ENCODE results near the gene STXBP3.
A peak's percentile ranks its signal among the peaks of the same experiment; 100 is the strongest.

STXBP3 gene

GRCh38 chr1:108845446-108845845, 99.0 kb downstream of the STXBP3 start:
- no peak for DNase-seq

- DNase-seq = peak; percentile 90
Measured at GRCh38 chr1:108845991-108846390, 99.5 kb downstream of the STXBP3 start.

GRCh38 chr1:108847494-108847893, 101.0 kb downstream of the STXBP3 start:
- no peak for DNase-seq

GRCh38 chr1:108848806-108849205, 102.3 kb downstream of the STXBP3 start:
- DNase-seq = no peak

GRCh38 chr1:108850929-108851328, 104.5 kb downstream of the STXBP3 start:
- no peak for DNase-seq

GRCh38 chr1:108851567-108851966, 105.1 kb downstream of the STXBP3 start:
- DNase-seq = no peak

GRCh38 chr1:108852221-108852975, 105.9 kb downstream of the STXBP3 start:
- DNase-seq = no peak

GRCh38 chr1:108854221-108855019, 107.9 kb downstream of the STXBP3 start:
- DNase-seq = no peak

- DNase-seq = no peak
Measured at GRCh38 chr1:108856994-108857393, 110.5 kb downstream of the STXBP3 start, which contains the start of gene AKNAD1. Gene AKNAD1 (minus strand): TSS chr1:108857094. CDS start chr1:108852664, 4,430 bp downstream.

- DNase-seq = no peak
Measured at GRCh38 chr1:108858230-108858950, 111.9 kb downstream of the STXBP3 start.

Data from islet precursor cell (in vitro differentiated cells).